Peyer's patch (tissue), 4 donors: ENCODE results near the gene CRCP.

ENCODE experiments used
- CTCF ChIP-seq, 6 experiments: fragments of 450-650 bp in 4 of 6; fragments of 200-600 bp in 2 of 6; sonication (generic) in 1 of 6; IDR thresholded peaks; one replicate each; pipeline ENCODE4 v1.5.1; 2017 to 2019; ENCODE audit warnings: antibody characterized with exemption in 6 of 6, mild to moderate bottlenecking in 3 of 6, moderate library complexity in 1 of 6
- POLR2A ChIP-seq, 2 donors: fragments of 450-650 bp; IDR thresholded peaks; one replicate each; pipeline ENCODE4 v1.5.1; 2017; ENCODE audit warnings: antibody characterized with exemption in 2 of 2, mild to moderate bottlenecking in 2 of 2, moderate library complexity in 2 of 2

- TF ChIP-seq CTCF (IDR thresholded peaks at IDR 0.05) (no peak), POLR2A (IDR thresholded peaks at IDR 0.05) (no peak)
These were observed 87.8 kb downstream of the CRCP start for GRCh38 chr7:66202441-66202840.
